ENCODE data around the gene SPATA22. TPM values are rescaled to one million over a fixed set of nuclear protein-coding genes. Genes with fewer than 3 reads are reported as not detected.

The SPATA22 gene
- total and polyA plus RNA-seq, 9 of the 15 experiments (the other 6 are each of a cell fraction or from before 2014, with no cell fraction given): 0.17 to 0.77 (median 0.44) TPM

DNA sequence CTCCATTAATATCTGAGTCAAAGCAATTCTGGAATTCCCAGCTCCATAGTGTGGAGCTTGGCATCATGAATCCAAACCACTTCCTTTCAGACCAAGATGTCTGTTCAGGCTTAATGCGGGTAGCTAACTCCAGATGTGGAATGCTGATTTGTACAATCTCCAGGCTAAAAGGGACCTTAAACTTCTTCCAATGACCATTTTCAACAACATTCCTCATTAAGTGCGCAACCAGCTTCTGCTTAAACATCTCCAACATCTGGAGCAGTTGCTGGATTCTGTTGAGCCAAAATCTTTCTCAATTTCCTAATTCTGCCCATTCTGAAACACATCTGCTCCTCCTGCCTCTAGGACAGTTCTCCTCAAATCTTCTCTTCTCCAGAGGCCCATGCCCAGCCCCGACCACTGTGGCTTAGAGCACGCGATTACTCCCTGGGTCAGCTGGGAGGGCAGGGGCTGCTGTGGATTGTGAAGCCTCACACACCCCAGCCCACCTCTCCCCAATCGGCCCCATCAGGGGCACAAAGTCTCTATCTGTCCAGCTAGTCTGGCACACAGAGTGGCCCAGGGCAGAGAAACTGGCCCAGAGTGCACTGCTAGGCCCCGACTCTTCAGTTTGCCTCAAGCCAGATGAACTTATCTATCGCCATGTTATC is 40.4 kb upstream of the SPATA22 start (continued):
- TF ChIP-seq KLF1 (tag; IDR thresholded peaks at IDR 0.05): no peak
- no peak for TF ChIP-seq SIN3A (IDR thresholded peaks at IDR 0.05; ENCODE audit: borderline replicate concordance in 2 of 2, control insufficient read depth in 1 of 2, low read depth in 2 of 2, low read length in 2 of 2)
- no peak for TF ChIP-seq ZNF212 (CRISPR knock-in tag; IDR thresholded peaks at IDR 0.05)

DNA sequence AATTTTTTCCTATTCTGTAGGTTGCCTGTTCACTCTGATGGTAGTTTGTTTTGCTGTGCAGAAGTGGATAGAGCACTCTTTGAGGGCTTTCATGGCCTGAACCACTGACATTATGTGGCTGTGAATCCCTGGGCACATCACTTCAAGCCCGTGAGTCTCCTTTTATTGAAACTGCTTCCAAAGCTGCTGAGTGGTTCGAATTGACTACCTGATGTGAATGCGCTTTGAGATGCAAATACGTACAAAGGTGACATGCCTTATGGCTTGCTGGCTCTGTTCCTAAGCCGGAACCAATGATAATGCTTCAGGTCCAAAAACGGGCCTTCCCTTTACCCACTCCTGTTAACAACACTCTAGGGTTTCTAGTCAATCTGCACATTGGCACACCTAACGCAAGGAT is 38.5 kb upstream of the SPATA22 start:
- peaks cover 0 to 24% of the 10 kb centered on the region in 2 experiments; a peak in 1 of 5 replicates for H3K27me3 ChIP-seq (ENCODE audit: control insufficient read depth in 2 of 2, insufficient read depth in 2 of 2, low read length in 2 of 2)
- no peaks in the 10 kb centered on the region for H3K79me2 ChIP-seq (ENCODE audit: control insufficient read depth, insufficient read depth, low read length)
- no peak for FAIRE-seq
- H3K27ac ChIP-seq (ENCODE audit: extremely low read depth, low read depth, low read length): no peak overlapping the region
- intact Hi-C loops (cut with micrococcal nuclease) (no loop called here), in situ Hi-C loops (cut with MboI) (no loop called here)
- DNase-seq (ENCODE audit: extremely low read depth in 1 of 4, low spot score in 3 of 4): no peak
- TF ChIP-seq, protein P1, sequence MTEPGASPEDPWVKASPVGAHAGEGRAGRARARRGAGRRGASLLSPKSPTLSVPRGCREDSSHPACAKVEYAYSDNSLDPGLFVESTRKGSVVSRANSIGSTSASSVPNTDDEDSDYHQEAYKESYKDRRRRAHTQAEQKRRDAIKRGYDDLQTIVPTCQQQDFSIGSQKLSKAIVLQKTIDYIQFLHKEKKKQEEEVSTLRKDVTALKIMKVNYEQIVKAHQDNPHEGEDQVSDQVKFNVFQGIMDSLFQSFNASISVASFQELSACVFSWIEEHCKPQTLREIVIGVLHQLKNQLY (CRISPR knock-in tag; conservative IDR thresholded peaks at IDR 0.05): no peak
- TF ChIP-seq ELF2 (CRISPR knock-in tag; IDR thresholded peaks at IDR 0.05) (no peak), BDP1 (IDR thresholded peaks at IDR 0.05; ENCODE audit: insufficient read depth, insufficient read length) (no peak), NBN (IDR thresholded peaks at IDR 0.05; ENCODE audit: low read depth) (no peak)
- WGBS (ENCODE audit: insufficient coverage, low coverage, missing lambda C conversion rate): 16% methylated on average over 7 of the region's 7 CpGs
- H3K4me1 ChIP-seq (replicated peaks in 1 of 2; ENCODE audit: control insufficient read depth in 2 of 2, insufficient read depth in 2 of 2, low read length in 2 of 2): no peaks in the 10 kb centered on the region
- ATAC-seq: no peak
- BruUV-seq (replicated peaks): no TSS peak
- no peak overlapping the region for H2AFZ ChIP-seq (ENCODE audit: low read depth, low read length)
- H4K20me1 ChIP-seq (replicated peaks; ENCODE audit: control insufficient read depth, insufficient read depth, low read length): no peaks in the 10 kb centered on the region
- H3K9me1 ChIP-seq (ENCODE audit: control insufficient read depth, insufficient read depth, low read length): no peaks in the 10 kb centered on the region
- H3K4me3 ChIP-seq: no peak overlapping the region
- ChIA-PET POLR2A (no interaction called here), CTCF (ENCODE audit: low intra/inter-chr PET ratio) (no interaction called here)
- H3K36me3 ChIP-seq (ENCODE audit: control insufficient read depth, insufficient read depth, low read length): no peaks in the 10 kb centered on the region
- no peak overlapping the region for H3K9ac ChIP-seq (ENCODE audit: insufficient read depth in 1 of 2, low read depth in 2 of 2, low read length in 2 of 2)
- H3K9me3 ChIP-seq (replicated peaks; ENCODE audit: control insufficient read depth, insufficient read depth, low read depth, low read length): no peaks in the 10 kb centered on the region
- H3K4me2 ChIP-seq (ENCODE audit: insufficient read depth, low read length): no peak overlapping the region
